ENCODE data around the gene MGLL.

MGLL gene

GRCh38 chr3:127811717-127812116 lies 10.6 kb downstream of the MGLL start:
- TF ChIP-seq CTCF (IDR thresholded peaks at IDR 0.05; ENCODE audit: insufficient read depth, low read length) (no peak), POLR2AphosphoS5 (IDR thresholded peaks at IDR 0.05; ENCODE audit: low read depth) (no peak), REST (IDR thresholded peaks at IDR 0.05; ENCODE audit: insufficient replicate concordance, low read depth) (no peak), SPI1 (IDR thresholded peaks at IDR 0.05; ENCODE audit: borderline replicate concordance, low read depth) (no peak), GABPA (IDR thresholded peaks at IDR 0.05; ENCODE audit: low read depth) (no peak)
- no peak overlapping the region for H3K27ac ChIP-seq (replicated peaks)
- H3K27me3 ChIP-seq (ENCODE audit: insufficient read depth, poor library complexity, severe bottlenecking): no peaks in the 10 kb centered on the region
- no peak for DNase-seq (ENCODE audit: low read depth in 1 of 2, low spot score in 1 of 2)
- no peak overlapping the region for H3K4me3 ChIP-seq (replicated peaks; ENCODE audit: insufficient read depth, low read length)

- DNase-seq (ENCODE audit: low read depth in 1 of 2, low spot score in 1 of 2): no peak
- no peaks in the 10 kb centered on the region for H3K27me3 ChIP-seq (ENCODE audit: insufficient read depth, poor library complexity, severe bottlenecking)
- H3K4me3 ChIP-seq (replicated peaks; ENCODE audit: insufficient read depth, low read length): no peak overlapping the region
- H3K27ac ChIP-seq (replicated peaks): no peak overlapping the region
- no peak for TF ChIP-seq SPI1 (IDR thresholded peaks at IDR 0.05; ENCODE audit: borderline replicate concordance, low read depth)
- no peak for TF ChIP-seq GABPA (IDR thresholded peaks at IDR 0.05; ENCODE audit: low read depth)
- TF ChIP-seq CTCF (IDR thresholded peaks at IDR 0.05; ENCODE audit: insufficient read depth, low read length): no peak
- no peak for TF ChIP-seq REST (IDR thresholded peaks at IDR 0.05; ENCODE audit: insufficient replicate concordance, low read depth)
- no peak for TF ChIP-seq POLR2AphosphoS5 (IDR thresholded peaks at IDR 0.05; ENCODE audit: low read depth)
Observed at GRCh38 chr3:127809611-127810010, 12.7 kb downstream of the MGLL start.

GRCh38 chr3:127809211-127809610 lies 13.1 kb downstream of the MGLL start:
- no peak for DNase-seq (ENCODE audit: low read depth in 1 of 2, low spot score in 1 of 2)
- no peak for TF ChIP-seq POLR2AphosphoS5 (IDR thresholded peaks at IDR 0.05; ENCODE audit: low read depth)
- TF ChIP-seq CTCF (IDR thresholded peaks at IDR 0.05; ENCODE audit: insufficient read depth, low read length): no peak
- TF ChIP-seq SPI1 (IDR thresholded peaks at IDR 0.05; ENCODE audit: borderline replicate concordance, low read depth): no peak
- TF ChIP-seq GABPA (IDR thresholded peaks at IDR 0.05; ENCODE audit: low read depth): no peak
- Histone ChIP-seq H3K4me3 (replicated peaks; ENCODE audit: insufficient read depth, low read length) (no peak overlapping the region), H3K27me3 (ENCODE audit: insufficient read depth, poor library complexity, severe bottlenecking) (no peaks in the 10 kb centered on the region), H3K27ac (replicated peaks) (no peak overlapping the region)

- DNase-seq (ENCODE audit: low read depth in 1 of 2, low spot score in 1 of 2): no peak
- no peak for TF ChIP-seq SPI1 (IDR thresholded peaks at IDR 0.05; ENCODE audit: borderline replicate concordance, low read depth)
- no peak for TF ChIP-seq CTCF (IDR thresholded peaks at IDR 0.05; ENCODE audit: insufficient read depth, low read length)
- no peak for TF ChIP-seq REST (IDR thresholded peaks at IDR 0.05; ENCODE audit: insufficient replicate concordance, low read depth)
- no peak for TF ChIP-seq POLR2AphosphoS5 (IDR thresholded peaks at IDR 0.05; ENCODE audit: low read depth)
- no peak overlapping the region for H3K4me3 ChIP-seq (replicated peaks; ENCODE audit: insufficient read depth, low read length)
- H3K27ac ChIP-seq (replicated peaks): no peak overlapping the region
- H3K27me3 ChIP-seq (ENCODE audit: insufficient read depth, poor library complexity, severe bottlenecking): no peaks in the 10 kb centered on the region
Observed at GRCh38 chr3:127808197-127808596, 14.1 kb downstream of the MGLL start.

Measured in HL-60 (cell line).